Lower lobe of right lung (tissue), 2 donors: ENCODE measurements around the gene CCNB3. TPM values are rescaled to one million over a fixed set of nuclear protein-coding genes. Genes with fewer than 3 reads are reported as not detected.

Experiments used
- ATAC-seq, 2 donors: fragments of 200-7000 bp; cut with Tn5 transposase; one replicate each; pipeline ENCODE4 v1.9.1; 2020 to 2022; ENCODE audit warnings: mild to moderate bottlenecking in 2 of 2, moderate library complexity in 2 of 2
- DNase-seq: peaks from one replicate; pipeline ENCODE4 v3.0.0-alpha.2; 2020
- H3K27ac ChIP-seq: fragments of 200-600 bp; one replicate; pipeline ENCODE4 v1.8.0; 2022
- H3K27me3 ChIP-seq: fragments of 200-600 bp; one replicate; pipeline ENCODE4 v1.8.0; 2022; ENCODE audit warnings: low read depth
- H3K36me3 ChIP-seq: fragments of 200-600 bp; one replicate; pipeline ENCODE4 v1.8.0; 2022; ENCODE audit warnings: mild to moderate bottlenecking
- H3K4me1 ChIP-seq: fragments of 200-600 bp; one replicate; pipeline ENCODE4 v1.8.0; 2022
- H3K4me3 ChIP-seq: fragments of 200-600 bp; one replicate; pipeline ENCODE4 v1.8.0; 2022; ENCODE audit warnings: mild to moderate bottlenecking
- H3K9me3 ChIP-seq: fragments of 200-600 bp; one replicate; pipeline ENCODE4 v1.8.0; 2022
- CTCF ChIP-seq: fragments of 200-600 bp; IDR thresholded peaks from one replicate; pipeline ENCODE4 v1.8.0; 2022; ENCODE audit warnings: antibody characterized with exemption, mild to moderate bottlenecking
- intact Hi-C: fragments of 100-400 bp; cut with DNase I; formaldehyde crosslinking; loops from one replicate; pipeline ENCODE4 v1.11.0; 2022
- long read RNA-seq: library from polyadenylated mRNA; unstranded; transcript quantifications from one replicate; pipeline ENCODE4 v2.0.0, GENCODE V29; 2021
- total RNA-seq: library from RNA; stranded (reverse); fragmentation: NEBNext Ultra II Directional; extraction: Animal tissue kit (Norgen Biotek cat#: 25700); gene quantifications from one replicate; pipeline ENCODE4 v1.2.1, GENCODE V29; 2021
- donor health status: DM: no; HTN: yes; CAD: no; lungs with severe emphysema.

The CCNB3 gene
- total RNA-seq = 0.71 TPM
- long read RNA-seq, partial matches to known transcripts = 1 of 2 reads
- long read RNA-seq, other reads (novel, unspliced or antisense) = 1 of 2 reads

GRCh38 chrX:50204364-50204899 is at the start of gene CCNB3:
Gene CCNB3, plus strand, starts transcription at chrX:50204765. Its CDS starts 80,399 bp downstream, at chrX:50285164.
- ATAC-seq = peak; percentile 93 to 94
- Histone ChIP-seq H3K9me3 (no peaks in the 10 kb centered on the region), H3K4me1 (no peaks in the 10 kb centered on the region), H3K27ac (no peak within 1 kb of the TSS), H3K27me3 (no peaks in the 10 kb centered on the region), H3K36me3 (no peaks in the 10 kb centered on the region), H3K4me3 (peak within 1 kb of the TSS; percentile 44)
- peak; percentile 58 for TF ChIP-seq CTCF
- intact Hi-C loops = no loop called here
- peak; percentile 80 for DNase-seq

- Histone ChIP-seq H3K27me3 (no peaks in the 10 kb centered on the region), H3K4me3 (no peak overlapping the region), H3K36me3 (no peaks in the 10 kb centered on the region), H3K9me3 (no peaks in the 10 kb centered on the region), H3K27ac (no peak overlapping the region), H3K4me1 (no peaks in the 10 kb centered on the region)
- no peak for TF ChIP-seq CTCF
- no peak for DNase-seq
- ATAC-seq = no peak
- intact Hi-C loops = no loop called here
Measured at GRCh38 chrX:50157545-50158135, 46.9 kb upstream of the CCNB3 start.

GRCh38 chrX:50158593-50158992 is 46.0 kb upstream of the CCNB3 start:
- ATAC-seq = no peak

GRCh38 chrX:50161127-50161526 is 43.4 kb upstream of the CCNB3 start:
- DNase-seq (no peak), ATAC-seq (no peak)
- no peak for TF ChIP-seq CTCF
- H3K4me1 ChIP-seq = no peaks in the 10 kb centered on the region
- intact Hi-C loops = no loop called here
- H3K27ac ChIP-seq = no peak overlapping the region
- no peaks in the 10 kb centered on the region for H3K9me3 ChIP-seq
- H3K27me3 ChIP-seq = no peaks in the 10 kb centered on the region
- no peaks in the 10 kb centered on the region for H3K36me3 ChIP-seq
- H3K4me3 ChIP-seq = no peak overlapping the region

More at GRCh38 chrX:50158593-50158992, 46.0 kb upstream of the CCNB3 start:
- Histone ChIP-seq H3K4me1 (no peaks in the 10 kb centered on the region), H3K9me3 (no peaks in the 10 kb centered on the region), H3K27ac (no peak overlapping the region), H3K4me3 (no peak overlapping the region), H3K27me3 (no peaks in the 10 kb centered on the region), H3K36me3 (no peaks in the 10 kb centered on the region)
- DNase-seq = no peak
- intact Hi-C loops = no loop called here
- TF ChIP-seq CTCF = no peak

GRCh38 chrX:50165727-50166126 is 38.8 kb upstream of the CCNB3 start:
- DNase-seq (no peak), ATAC-seq (no peak)
- H3K36me3 ChIP-seq = no peaks in the 10 kb centered on the region
- H3K4me1 ChIP-seq = no peaks in the 10 kb centered on the region
- no peak overlapping the region for H3K4me3 ChIP-seq
- TF ChIP-seq CTCF = no peak
- intact Hi-C loops = no loop called here
- no peaks in the 10 kb centered on the region for H3K27me3 ChIP-seq
- H3K27ac ChIP-seq = no peak overlapping the region
- no peaks in the 10 kb centered on the region for H3K9me3 ChIP-seq
